ENCODE measurements around the gene G6PC3.
"Not testable (repeated sequence)": the region's sequence is repeated elsewhere in the genome, so short reads cannot be mapped to it uniquely, and the experiment has no call there.

The G6PC3 gene

DNA sequence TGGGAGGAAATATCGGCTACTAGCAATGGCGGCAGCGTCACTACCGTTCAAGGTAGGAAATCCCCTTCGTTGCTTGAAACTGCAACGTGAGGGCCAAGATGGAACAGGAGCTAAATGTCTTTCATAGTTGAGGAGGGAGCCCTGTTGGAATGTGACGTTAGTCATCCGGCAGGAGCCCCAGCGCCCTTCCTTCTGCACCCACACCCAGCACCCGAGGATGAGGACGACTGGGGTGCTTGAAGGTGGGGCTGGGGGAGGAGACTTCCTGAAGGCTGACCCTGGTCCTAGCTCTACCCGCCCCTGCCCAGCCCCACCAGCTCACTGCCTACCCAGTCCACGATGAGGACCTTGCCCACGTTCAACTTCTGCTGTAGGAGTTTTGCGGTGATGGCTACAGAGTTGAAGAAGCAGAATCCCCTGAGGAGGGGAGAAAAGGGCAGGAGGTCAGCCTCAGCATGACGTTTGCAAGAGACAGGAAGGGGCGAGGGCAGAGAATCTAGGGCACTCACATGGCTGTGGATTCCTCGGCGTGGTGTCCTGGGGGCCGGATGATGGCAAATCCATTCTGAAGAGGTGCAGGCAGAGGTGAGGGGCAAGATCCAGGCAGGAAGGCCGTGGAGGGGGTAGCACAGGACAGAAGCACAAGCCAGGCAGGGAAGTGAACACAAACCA, 11.9 kb downstream of the G6PC3 start:
- no peak for DNase-seq (ENCODE audit: low spot score)

DNA sequence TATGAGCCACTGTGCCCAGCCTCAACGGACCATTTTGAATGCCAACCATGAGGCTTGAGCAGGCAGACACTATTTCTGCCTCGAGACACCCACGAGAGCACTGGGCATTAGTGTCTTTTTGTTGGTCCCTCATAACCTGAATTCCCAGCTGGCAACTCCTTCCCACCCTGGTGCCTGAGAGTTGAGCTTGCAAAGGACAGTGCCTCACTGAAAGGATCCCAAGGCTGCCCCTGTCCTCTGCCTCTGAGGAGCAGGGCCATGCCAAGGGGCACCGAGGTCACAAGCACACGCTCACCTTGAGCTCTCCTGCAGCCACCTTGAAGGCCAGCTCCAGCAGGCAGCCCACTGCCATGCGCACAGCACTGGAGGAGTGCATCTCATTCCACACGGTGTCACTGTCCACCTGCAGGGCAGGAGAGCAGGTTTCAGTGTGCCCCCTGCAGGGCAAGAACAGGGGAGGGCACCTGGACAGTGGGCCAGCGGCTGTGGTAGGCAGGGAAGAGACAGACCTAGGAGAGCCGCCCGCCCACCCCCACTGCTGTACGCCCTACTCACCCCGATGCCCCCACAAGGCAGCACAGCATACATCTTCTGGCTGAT, 12.8 kb downstream of the G6PC3 start:
- no peak for DNase-seq (ENCODE audit: low spot score)

DNA sequence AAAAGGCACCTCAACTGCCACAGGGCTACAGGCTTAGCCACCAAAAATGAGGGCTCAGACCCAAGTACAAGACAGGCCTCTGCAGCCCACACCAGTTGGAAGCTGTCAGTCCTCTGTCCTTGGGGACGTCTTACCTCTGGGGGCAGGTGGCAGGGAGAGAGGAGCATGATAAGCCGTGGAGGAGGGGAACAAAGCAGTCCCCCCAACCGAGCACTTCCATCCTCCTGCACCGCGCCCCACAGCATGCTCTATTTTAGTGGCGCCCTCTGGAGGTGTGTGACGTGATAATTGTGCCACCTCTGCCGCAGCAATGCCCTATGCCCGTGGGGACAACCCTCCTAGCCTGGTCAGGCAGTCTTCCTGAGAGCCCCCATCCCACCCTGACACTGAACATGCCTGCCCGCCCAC, 13.6 kb downstream of the G6PC3 start:
- DNase-seq (ENCODE audit: low spot score), result no peak

DNA sequence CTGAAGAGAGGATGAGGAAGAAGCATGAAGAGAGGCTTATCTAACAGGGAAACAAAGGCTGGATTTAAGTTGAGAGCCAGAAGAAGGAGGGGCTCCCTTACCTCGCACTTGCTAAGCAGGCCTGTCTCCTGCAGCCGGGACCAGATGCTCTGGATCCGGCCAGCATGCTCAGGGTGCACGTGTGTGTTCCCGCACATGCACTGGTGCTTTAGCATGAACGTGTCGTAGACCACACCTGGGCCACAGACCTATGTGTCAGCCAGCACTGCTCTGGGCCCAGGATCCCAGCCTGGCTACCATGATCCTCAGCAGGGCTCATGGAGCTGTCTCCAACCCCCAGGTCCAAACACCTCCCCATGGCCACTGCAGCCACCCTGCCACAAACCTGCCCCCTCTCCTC, 14.4 kb downstream of the G6PC3 start:
- no peak for DNase-seq (ENCODE audit: low spot score)

DNA sequence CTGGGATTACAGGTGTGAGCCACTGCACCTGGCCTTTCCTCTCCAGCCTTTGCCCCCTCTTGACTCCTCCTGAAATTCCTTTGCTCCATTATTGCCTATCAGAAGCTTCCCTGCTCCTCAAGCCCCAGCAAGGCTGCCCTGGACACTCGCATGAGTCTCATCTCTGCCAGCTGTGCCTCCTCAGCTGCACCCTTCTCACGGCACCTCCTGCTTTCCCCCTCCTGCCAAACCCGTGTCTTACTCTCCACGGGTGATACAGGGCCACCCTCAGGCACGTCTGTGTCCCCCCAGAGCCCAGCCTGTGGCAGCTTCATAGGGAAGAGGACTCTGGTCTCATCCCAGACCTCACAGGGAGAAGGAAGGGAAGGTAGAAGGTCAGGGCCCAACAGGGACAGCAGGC, 15.4 kb downstream of the G6PC3 start:
- DNase-seq (ENCODE audit: low spot score), result no peak

DNA sequence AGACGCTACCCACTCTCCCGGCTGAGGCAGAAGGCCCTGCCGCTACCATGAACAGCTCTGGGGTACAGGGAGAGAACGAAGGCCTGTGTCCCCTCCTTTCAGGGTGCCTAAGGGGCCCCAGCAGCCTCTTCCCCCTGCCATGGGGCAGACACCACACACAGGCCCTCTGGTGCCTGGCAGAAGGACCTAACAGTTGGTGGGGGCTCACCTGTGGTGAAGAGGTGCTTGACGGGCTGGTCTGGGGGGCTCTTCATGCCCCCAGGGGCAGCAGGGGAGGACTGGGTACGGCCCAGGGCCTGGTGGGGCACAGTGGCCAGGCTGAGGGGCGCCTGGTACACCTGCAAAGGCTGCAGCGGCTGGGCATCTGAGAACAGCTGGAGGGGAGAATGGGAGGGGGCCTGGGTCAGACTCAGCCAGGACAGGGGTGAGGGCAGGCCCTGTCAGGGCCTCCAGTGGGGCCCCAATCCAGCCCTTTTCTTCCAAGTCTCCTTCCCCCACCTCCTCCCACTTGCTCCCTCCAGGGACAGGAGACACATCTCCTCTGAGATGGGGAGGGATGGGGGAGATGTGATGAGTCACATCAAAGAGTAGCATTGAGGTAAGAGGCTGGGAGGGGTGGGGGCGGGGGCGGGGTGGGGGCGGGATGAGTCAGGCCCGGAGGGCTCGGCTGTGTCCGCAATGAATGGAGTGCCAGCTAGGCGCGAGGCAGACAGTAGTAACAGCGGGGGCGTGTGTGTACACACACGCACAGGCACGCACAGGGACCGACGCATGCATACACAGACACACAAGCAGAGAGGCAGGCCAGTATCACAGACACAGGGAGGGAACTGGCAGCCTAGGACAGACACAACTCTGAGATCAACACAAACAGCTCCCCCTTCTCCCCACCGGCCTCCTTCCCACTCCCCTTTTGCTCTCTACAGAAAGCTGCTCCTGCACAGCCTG, 16.1 kb downstream of the G6PC3 start:
- DNase-seq (ENCODE audit: low spot score), result peak; percentile 67

DNA sequence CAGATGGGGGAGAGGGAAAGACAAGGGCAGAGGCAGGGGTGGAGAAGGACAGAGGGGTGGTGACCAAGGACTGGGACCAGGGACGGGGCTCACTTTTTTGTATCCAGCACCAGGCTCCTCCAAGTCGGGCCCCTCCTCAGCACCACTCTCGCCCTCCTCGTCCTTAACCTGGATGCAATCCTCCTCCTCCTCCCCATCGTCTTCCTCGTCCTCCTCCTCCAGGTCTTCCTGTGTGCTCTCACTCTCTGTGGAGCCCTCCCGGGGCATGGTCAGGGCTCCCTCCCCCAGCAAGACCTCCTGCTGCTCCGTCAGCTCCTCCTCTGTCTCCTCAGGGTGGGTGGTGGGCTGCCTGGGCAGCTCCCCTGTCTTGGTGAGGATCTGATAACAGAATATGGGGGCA, 16.8 kb downstream of the G6PC3 start:
- DNase-seq (ENCODE audit: low spot score), result no peak

DNA sequence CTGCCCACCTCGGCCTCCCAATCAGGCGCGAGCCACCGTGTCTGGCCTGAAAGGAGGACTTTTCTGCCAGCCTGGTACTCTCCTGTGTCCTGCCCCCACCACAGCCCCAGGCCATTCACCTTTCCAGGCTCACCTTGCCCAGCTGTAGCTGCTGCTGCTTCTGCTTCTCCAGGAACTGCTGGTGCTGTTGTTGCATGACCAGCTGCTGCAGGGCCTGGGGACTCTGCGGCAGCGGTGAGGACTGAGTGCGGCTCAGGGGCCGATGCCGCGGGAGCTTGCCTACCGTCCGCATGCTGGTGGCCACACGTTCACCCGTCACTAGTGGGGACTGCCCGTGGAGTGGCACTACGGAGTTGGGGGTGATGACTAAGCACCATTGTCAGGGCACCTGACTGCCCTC, 17.7 kb downstream of the G6PC3 start:
- DNase-seq (ENCODE audit: low spot score), result no peak

DNA sequence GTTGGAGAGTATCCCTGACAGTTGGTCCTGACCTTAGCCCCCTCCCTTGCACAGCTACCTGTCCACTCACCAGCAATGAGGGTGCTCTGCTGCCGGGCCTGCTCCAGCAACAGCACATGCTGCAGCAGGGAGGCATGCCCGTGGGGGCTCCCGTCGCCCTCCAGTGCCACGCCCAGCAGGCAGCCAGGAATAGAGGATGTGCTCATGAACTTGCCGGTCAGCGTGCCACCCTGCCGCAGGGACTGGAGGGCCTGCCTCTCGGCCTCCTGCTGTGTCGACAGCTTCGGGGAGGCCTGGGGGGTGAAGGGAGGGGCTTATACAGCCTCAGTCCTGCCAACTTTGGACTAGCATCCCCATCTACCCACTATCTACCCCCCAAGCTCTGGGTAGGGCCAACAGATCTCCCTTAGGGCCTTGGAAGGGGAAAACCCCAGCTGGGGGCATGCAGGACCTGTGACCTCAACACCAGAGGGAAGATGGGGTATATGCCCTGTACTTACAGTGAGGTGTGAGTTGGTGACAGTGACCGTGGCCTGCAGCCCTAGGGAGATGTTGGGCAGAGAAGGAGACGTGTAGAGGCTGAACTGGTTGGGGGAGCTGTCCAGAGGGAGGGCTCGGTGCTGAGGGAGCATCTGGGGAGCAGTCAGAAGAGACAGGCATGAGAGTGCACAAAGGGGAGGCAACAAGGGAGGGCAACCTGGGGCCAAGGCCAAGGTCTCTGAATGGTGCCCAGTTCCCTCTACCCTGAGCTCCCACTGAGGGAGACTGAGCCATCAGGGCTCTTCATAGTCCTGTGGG, 20.9 kb downstream of the G6PC3 start:
- no peak for DNase-seq (ENCODE audit: low spot score)

DNA sequence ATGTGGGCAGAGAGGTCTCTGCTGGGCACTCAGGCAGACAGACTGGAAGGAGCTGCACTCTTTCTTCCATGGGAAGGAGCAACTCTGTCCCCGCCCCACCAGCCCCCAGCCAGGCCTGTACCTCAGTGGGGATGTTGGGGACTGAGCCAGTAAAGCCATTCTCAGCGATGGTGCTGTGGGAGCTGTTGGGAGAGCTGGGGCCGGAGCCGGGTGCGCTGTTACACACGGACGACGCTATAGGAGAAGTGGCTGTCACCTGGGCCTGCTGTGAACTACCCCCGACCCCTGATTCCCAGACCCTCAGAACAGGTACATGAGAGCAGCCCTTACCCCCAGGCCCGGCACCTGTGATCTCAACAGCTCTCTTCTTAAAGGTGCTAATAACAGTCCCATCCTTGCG, 21.5 kb downstream of the G6PC3 start:
- no peak for DNase-seq (ENCODE audit: low spot score)

DNA sequence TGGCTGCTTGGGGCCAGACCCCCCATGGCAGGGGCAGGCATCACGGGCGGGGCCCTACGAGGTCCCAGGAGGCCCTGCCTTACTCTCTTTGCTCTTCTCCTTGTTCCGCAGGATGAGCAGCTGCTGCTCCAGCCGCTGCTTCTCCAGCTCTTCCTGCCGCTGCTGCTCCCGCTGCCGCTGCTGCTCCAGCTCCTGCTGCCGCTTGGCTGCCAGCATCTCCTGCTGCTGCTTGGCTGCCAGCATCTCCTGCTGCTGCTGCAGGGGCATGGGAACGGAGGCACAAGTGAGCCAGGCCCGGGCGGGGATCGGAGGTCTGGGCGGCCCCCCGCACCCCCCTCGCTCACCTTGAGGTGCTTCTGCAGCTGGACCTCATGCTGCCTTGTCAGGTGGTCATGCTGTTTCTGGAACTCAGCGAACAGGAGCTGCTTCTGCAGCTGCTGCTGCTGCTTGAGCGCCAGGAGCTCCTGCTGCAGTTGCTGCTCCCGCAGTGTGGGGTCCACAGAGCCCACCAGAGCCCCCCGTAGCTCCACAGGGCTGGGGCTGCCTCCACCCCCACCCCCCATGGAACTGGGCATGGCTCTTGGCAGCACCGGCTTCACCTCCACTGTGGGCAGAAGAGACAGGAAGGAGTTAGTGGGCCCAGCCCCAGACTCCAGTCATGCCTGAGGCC, 22.8 kb downstream of the G6PC3 start:
- DNase-seq (ENCODE audit: low spot score), result no peak

DNA sequence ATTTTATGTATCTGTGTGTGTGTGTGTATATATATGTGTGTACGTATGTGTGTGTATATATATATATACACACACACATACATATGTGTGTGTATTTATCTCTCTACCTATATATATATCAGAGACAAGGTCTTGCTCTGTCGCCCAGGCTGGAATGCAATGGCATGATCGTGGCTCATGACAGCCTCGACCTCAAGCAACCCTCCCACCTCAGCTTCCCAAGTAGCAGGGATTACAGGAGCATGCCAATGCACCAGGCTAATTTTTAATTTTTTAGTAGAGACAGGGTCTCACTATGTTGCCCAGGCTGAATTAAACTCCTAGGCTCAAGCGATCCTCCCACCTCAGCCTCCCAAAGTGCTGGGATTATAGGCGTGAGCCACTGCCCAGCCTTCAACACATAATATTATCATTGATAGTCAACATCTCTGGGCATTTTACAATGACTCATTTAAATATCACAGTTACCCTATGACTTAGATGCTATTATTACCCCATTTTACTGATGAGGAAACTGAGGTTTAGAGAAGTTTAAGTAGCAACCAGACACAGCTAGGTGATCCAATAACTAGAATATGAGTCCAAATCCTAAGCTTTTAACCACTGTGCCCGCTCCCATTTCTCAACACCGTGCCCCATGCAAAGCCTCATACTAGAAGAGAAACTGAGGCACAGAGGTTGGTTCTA, 24.3 kb downstream of the G6PC3 start:
- no peak for DNase-seq (ENCODE audit: low spot score)

DNA sequence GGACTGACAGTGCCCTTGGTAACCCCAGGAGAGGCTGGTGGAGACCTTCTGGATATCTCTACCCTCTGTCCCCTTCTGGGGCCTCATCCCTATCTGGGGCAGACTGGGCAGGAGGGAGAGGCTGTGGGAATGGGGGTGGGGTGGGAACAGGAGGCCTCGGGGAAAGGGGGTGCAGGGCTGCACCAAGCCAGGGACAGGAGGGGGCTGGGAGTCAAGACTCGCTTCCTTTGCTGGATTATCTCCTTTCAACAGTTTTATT, 24.8 kb downstream of the G6PC3 start:
- DNase-seq (ENCODE audit: low spot score), result no peak

DNA sequence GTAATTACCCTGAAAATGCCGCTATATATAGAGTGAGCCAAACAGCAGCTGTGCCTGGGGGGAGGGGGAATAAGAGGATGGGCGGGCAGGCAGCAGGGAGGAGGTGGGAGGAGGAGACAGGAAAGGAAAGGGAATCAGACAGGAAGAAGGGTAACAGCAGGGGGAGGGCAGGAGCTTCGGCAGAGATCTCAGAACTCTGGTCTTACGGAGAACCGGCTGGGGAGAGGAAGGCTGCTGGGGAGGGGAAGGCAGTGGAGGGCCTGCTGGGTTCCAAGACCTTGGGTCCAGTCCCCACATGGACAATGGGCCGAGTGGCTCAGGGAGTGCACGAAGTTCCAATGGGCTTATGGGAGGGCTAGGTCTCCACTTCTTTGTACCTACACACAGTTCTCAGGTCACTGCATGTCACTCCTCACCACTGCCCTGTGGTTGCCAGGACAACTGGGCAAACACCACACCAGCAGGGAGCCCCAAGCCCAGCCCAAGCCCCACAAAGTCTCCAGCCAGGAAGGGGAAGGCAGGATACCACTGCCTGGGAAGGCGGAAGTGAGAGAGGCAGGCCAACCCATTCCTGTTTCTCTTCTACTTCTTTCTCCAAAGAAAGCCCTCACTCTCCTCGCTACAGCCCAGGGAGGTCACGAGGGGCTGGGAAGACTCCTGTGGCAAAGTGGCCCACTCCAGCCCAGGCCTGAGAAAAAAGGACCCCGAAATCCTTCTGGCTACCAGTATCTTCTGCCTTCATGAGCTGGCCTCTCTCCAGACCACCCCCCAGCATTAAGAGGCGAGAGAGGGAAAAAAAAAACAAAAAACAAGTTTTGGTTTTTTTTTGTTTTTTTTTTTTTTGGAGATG, 25.3 kb downstream of the G6PC3 start:
- DNase-seq (ENCODE audit: low spot score), result peak; percentile 91

DNA sequence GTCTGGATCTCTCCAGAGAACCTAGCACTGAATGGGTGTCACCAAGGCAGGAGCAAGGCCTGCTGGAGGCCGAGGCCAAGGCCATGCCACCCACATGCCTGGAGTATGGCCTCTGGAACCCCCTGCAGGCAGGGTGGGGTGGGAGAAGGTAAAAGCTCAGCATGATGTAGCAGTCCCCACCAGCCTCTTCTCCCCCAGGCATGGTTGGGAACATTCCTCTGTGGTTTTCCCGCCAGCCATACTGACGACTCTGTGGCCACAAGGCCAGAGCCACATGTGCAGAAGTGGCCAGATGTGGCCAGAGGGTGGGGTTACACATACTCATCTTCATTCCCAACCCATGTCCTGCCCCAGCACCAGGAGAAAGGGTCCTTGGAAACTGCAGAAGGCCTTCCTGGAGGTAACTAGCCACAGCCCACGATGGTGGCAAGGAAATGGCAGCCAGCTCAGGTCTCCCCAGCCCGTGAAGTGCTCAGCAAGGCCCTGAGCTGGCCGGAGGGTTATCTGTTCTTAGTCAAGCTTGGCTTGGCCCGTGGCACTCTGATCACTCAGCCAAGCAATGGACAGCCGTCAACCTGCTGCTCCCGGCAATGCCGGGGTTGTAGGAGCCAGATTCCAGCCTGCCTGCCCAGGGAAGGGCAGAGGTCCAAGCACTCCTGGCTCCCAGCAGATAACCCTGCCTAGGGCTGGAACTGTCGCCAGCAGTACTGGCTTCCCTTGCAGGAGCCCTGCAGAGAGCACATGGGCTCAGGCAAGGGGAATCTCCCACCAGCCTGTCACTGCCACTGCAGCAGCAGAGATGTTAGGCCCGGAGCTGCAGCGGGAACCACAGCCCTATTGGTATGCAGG, 26.8 kb downstream of the G6PC3 start:
- no peak for DNase-seq (ENCODE audit: low spot score)

DNA sequence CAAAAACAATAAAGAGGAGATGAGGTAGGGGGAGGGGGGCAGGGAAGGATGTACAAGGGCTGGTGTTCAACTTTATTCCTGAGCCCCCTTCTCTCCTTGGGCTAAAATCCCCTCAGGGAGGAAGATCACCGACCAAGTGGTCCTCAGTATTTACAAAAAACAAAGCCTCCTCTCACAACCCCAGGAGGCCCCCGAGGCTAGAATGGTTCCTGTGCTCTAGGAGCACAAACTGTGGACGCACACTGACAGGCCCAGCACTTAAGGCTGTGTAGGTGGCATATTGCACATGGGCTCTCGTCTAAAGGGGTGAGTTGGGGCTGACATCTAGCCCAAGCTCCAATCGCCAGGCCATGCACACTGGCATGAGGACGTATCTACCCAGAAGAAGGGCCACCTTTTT, 31.3 kb downstream of the G6PC3 start:
- not testable (repeated sequence) for DNase-seq (ENCODE audit: low spot score)

DNA sequence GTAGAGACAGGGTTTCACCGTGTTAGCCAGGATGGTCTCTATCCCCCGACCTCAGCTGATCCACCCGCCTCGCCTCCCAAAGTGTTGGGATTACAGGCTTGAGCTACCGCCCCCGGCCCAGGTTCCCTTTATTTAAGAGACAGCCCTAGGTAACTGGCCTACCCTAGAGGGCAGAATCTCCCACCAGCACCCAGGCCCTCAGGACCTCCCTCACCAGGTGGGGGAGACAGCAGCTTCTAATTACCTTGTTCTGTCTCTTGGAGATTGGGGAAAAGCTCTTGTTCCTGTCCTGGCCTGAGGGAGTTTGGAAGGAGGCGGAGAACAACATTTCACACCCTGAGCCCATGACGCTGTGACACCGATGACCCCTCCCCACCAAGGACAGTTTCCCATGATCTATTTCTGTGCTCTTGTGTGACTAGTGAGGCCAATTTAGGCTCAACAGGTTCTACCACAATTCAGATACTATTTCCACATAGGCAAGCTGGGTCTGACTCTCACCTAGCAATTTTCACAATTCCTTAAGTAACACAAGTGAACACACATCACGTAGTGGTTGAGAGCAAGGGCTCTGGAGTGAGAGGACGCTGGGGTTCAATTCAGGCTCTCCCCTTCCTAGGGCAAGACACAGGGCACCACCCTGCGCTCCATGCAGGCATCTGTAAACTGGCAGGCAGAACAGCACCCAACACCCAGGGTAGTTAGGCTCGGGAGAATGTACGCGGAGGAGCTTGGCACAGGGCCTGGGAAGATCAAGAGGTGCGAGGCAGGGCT, 32.5 kb downstream of the G6PC3 start:
- DNase-seq (ENCODE audit: low spot score), result no peak

DNA sequence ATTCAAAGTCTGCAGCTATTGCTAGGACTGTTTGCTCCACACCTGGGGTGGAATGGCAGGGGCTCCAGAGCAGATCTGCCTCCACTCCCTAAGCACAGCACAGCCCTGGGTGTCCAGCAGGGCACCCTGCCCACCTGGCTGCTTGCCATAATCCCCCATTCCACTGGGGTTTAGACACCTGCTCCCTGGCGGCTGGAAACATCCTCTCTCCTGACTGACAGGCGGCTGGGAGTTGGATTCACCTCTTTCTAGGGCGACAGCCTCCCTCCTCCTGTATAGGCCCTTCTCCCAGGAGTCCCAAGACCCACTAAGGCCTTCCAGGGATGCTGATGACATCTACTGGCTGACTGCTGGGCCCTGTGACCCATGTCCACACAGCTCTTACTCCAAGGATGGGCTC, 34.9 kb downstream of the G6PC3 start:
- DNase-seq (ENCODE audit: low spot score), result no peak

DNA sequence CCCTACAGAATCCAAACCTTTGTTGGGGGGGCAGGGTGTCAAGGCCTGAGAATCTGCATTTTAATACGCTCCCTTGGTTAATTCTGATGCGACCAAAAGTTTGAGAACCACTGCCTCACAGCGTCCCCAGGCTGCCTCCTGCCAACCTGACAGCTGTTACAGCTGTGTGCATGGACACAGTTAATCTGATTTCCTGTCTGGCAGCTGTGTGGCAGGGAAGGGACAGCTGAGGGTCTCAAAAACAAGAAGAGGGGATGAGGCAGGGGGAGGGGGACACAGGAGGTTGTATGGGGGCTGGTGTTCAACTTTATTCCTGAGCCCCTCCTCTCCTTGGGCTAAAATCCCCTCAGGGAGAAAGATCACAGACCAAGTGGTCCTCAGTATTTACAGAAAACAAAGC, 35.4 kb downstream of the G6PC3 start:
- DNase-seq (ENCODE audit: low spot score), result no peak

Data from kidney capillary endothelial cell (primary cell).